ENCODE data around the gene ABCC3. TPM values are rescaled to one million over a fixed set of nuclear protein-coding genes. Genes with fewer than 3 reads are reported as not detected.
"Not testable (repeated sequence)": the region's sequence is repeated elsewhere in the genome, so short reads cannot be mapped to it uniquely, and the experiment has no call there.

ABCC3 gene
- polyA plus RNA-seq, 3 donors, result 3.0 to 25.1 (median 8.1) TPM

- no peak overlapping the region for H3K27ac ChIP-seq (ENCODE audit: low read depth, low read length)
- 81 to 85% (median 85%) methylated on average over 3 of the region's 3 CpGs for WGBS, 3 donors
Observed at GRCh38 chr17:50675190-50675589, 40.5 kb downstream of the ABCC3 start.

- 66 to 92% (median 87%) methylated on average over 7 of the region's 7 CpGs for WGBS, 3 donors
- no peak overlapping the region for H3K27ac ChIP-seq (ENCODE audit: low read depth, low read length)
Observed at GRCh38 chr17:50675627-50676026, 40.9 kb downstream of the ABCC3 start.

- 91 to 92% (median 91%) methylated on average over 24 of the region's 24 CpGs for WGBS, 3 donors
- H3K27ac ChIP-seq (ENCODE audit: low read depth, low read length), result no peak overlapping the region
Observed at GRCh38 chr17:50676065-50676975, 41.6 kb downstream of the ABCC3 start.

DNA sequence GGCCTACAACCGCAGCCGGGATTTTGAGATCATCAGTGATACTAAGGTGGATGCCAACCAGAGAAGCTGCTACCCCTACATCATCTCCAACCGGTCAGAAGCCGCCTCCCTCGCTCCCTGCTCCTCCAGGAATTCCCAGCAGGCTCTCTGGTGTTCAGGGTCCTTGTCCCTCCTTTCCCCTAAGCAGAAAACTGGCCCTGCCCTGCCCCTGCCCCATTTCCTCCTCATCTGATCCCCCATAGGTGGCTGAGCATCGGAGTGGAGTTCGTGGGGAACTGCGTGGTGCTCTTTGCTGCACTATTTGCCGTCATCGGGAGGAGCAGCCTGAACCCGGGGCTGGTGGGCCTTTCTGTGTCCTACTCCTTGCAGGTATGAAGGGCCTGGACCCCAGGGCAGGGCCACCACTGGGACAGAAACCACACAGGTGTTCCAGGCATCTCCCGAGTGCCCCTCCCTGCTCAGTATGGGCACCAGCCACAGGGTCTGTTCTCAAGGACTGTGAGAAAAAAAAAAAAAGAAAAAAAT is 43.2 kb downstream of the ABCC3 start:
- H3K27ac ChIP-seq (ENCODE audit: low read depth, low read length), result no peak overlapping the region
- WGBS, 3 donors, result 89 to 91% (median 90%) methylated on average over 12 of the region's 12 CpGs

- 86 to 92% (median 91%) methylated on average over 11 of the region's 11 CpGs for WGBS, 3 donors
- H3K27ac ChIP-seq (ENCODE audit: low read depth, low read length), result no peak overlapping the region
Observed at GRCh38 chr17:50679008-50679544, 44.4 kb downstream of the ABCC3 start.

- no peak overlapping the region for H3K27ac ChIP-seq (ENCODE audit: low read depth, low read length)
- WGBS, 3 donors, result 96 to 99% (median 99%) methylated on average over 5 of the region's 5 CpGs
Observed at GRCh38 chr17:50680126-50680525, 45.4 kb downstream of the ABCC3 start.

DNA sequence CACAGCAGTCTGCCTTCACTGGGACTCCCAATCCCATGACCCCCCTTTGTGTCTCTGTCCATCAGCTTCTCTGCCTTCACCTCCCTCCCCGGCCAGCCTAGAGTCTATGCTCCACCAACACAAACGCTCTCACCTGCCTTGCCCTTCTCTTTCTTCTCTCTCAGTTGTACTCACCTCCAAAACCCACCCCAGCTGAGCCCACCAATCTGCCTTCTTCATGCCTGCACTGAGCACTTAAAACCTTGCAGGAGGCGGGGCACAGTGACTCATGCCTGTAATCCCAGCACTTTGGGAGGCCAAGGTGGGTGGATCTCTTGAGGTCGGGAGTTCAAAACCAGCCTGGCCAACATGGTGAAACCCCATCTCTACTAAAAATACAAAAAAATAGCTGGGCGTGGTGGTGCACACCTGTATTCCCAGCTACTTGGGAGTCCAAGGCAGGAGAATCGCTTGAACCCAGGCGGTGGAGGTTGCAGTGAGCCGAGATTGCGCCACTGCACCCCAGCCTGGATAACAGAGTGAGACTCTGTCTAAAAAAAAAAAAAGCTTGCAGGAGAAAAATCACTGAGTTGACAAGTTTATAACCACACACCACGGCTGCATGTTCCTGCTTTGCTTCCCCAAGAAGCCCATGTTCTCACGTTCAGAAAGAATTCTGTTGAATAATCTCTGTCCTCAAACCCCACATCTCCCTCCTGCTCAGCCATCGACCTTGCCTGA is 46.0 kb downstream of the ABCC3 start:
- H3K27ac ChIP-seq (ENCODE audit: low read depth, low read length), result not testable (repeated sequence)
- WGBS, 3 donors, result 64 to 78% (median 71%) methylated on average over 12 of the region's 12 CpGs

DNA sequence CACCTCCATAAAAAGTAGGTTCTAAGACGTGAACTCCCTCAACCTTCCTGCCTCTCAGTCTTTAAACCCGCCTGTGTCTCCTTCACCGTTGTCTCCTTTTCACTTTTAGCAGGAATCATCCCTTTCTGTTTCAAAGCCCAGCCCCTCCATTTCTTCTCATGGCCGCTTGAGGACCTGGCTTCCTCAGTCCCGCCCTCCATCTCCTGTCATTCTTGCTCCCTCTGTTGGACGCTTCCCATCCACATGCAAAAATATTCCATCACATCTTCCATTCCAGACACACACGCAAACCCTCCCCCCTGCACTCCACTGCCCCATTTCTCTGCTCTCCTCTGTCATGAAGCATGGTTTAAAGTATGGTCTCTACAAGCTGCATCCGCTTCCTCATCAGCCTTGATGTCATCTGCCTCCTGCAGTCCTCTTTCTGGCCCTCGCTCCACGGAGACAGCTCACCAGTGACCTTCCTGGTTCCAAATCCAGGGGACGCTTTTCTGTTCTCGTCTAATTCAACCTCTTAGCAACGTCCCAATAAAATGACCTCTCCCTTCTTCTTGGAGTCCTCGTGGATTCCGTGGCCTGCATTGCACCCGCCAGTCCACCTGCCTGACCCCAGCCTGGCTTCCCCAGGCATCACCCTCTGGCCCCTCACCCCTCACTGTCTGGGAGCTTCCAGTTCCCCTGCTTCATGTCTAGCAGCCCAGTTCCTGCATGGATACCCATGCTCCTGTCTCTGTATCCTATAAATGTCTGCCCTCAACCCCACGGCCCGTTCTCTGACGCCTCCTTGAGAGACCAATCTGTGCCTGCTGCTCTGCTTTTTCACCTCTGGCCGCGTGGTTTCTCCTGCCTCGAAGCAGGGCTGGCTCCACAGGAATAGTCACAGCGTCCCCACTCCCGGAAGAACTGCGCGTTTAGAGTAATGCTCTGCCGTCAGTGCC is 46.9 kb downstream of the ABCC3 start:
- no peak overlapping the region for H3K27ac ChIP-seq (ENCODE audit: low read depth, low read length)
- WGBS, 3 donors, result 54 to 75% (median 54%) methylated on average over 27 of the region's 27 CpGs

GRCh38 chr17:50682441-50682840 is 47.8 kb downstream of the ABCC3 start:
- 75 to 88% (median 87%) methylated on average over 3 of the region's 3 CpGs for WGBS, 3 donors
- H3K27ac ChIP-seq (ENCODE audit: low read depth, low read length), result no peak overlapping the region

DNA sequence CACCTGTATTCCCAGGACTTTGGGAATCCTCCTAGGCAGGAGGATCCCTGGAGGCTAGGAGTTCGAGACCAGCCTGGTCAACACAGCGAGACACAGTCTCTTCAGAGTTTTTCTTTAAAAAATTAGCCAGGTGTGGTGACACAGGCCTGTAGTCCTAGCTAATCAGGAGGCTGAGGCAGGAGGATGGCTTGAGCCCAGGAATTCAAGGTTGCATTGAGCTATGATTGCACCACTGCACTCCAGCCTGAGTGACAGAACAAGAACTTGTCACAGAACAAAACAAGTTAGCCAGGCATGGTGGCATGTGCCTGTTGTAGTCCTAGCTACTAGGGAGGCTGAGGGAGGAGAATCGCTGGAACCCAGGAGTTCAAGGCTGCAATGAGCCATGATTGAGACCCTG is 48.3 kb downstream of the ABCC3 start:
- H3K27ac ChIP-seq (ENCODE audit: low read depth, low read length), result no peak overlapping the region
- WGBS, 3 donors, result 86 to 97% (median 93%) methylated on average over 3 of the region's 3 CpGs

DNA sequence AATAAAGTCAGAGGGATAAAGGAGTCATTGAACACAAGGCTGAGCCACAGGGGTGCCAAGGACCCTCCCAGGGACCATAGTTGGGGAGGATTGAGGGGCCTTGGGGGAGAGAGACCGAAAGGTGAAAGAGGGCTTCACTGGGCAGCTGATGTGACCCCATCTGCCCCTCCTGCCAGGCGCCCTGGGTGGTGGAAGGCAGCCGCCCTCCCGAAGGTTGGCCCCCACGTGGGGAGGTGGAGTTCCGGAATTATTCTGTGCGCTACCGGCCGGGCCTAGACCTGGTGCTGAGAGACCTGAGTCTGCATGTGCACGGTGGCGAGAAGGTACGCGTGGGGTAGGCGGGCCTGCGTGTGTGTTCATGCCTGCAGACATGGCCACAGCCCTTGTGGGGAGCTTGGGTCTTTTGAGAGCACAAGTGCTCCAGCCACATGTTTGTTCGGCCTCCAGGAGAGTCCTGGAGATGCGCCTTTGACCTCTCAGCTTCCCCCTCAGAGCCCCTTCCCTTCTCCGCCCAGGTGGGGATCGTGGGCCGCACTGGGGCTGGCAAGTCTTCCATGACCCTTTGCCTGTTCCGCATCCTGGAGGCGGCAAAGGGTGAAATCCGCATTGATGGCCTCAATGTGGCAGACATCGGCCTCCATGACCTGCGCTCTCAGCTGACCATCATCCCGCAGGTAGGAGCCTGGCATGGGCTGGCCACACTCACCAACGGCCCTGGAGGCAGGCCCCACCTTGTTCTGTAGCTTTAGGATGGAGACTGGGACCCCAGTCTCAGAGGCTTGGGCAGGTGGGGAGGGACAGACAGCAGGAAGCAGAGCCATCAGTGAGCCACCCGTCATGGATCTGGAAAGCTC is 49.0 kb downstream of the ABCC3 start:
- 92 to 95% (median 93%) methylated on average over 28 of the region's 28 CpGs for WGBS, 3 donors
- H3K27ac ChIP-seq (ENCODE audit: low read depth, low read length), result no peak overlapping the region

- WGBS, 3 donors, result 71 to 85% (median 80%) methylated on average over 5 of the region's 5 CpGs
- no peak overlapping the region for H3K27ac ChIP-seq (ENCODE audit: low read depth, low read length)
Observed at GRCh38 chr17:50684288-50684611, 49.6 kb downstream of the ABCC3 start.

GRCh38 chr17:50684612-50685333 is 50.1 kb downstream of the ABCC3 start:
- WGBS, 3 donors, result 56 to 92% (median 83%) methylated on average over 15 of the region's 15 CpGs
- H3K27ac ChIP-seq (ENCODE audit: low read depth, low read length), result no peak overlapping the region

- no peak overlapping the region for H3K27ac ChIP-seq (ENCODE audit: low read depth, low read length)
- WGBS, 3 donors, result 78 to 98% (median 91%) methylated on average over 1 of the region's 1 CpG
Observed at GRCh38 chr17:50685334-50685665, 50.6 kb downstream of the ABCC3 start.

GRCh38 chr17:50685691-50686493 is 51.2 kb downstream of the ABCC3 start:
- no peak overlapping the region for H3K27ac ChIP-seq (ENCODE audit: low read depth, low read length)
- 83 to 87% (median 84%) methylated on average over 17 of the region's 17 CpGs for WGBS, 3 donors
